Left lobe of liver (tissue), 2 donors: ENCODE measurements around the gene TAF3. TPM values are rescaled to one million over a fixed set of nuclear protein-coding genes. Genes with fewer than 3 reads are reported as not detected.

Source experiments
- ATAC-seq: fragments of 200-7000 bp; cut with Tn5 transposase; one replicate; pipeline ENCODE4 v1.9.1; 2020; ENCODE audit warnings: mild to moderate bottlenecking, moderate library complexity
- DNase-seq: peaks from one replicate; pipeline ENCODE4 v3.0.0-alpha.2; 2020; ENCODE audit warnings: low spot score
- total RNA-seq: library from RNA; stranded (reverse); gene quantifications from one replicate; pipeline ENCODE4 v1.2.1, GENCODE V29; 2021
- donor health status: DM: no; HTN: no; CAD: no; lungs with moderate emphysema.
- donor health status: DM: no; HTN: yes; CAD: no.

The TAF3 gene
- total RNA-seq, 1 donor from 2014 or later, result 3.1 TPM

DNA sequence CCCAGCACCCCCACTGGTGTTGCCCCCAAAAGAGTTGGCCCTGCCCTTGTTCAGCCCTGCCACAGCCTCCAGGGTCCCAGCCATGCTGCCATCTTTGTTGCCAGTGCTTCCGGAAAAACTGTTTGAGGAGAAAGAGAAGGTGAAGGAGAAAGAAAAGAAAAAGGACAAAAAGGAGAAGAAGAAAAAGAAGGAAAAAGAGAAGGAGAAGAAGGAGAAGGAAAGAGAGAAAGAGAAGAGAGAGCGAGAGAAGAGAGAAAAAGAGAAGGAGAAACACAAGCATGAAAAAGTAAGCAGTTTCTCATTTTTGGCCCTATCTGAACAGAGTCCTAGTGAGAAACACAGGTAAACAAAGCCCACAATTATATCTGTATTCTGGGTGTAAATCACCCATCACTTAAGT, 147.2 kb downstream of the TAF3 start:
- DNase-seq (no peak), ATAC-seq (no peak)

DNA sequence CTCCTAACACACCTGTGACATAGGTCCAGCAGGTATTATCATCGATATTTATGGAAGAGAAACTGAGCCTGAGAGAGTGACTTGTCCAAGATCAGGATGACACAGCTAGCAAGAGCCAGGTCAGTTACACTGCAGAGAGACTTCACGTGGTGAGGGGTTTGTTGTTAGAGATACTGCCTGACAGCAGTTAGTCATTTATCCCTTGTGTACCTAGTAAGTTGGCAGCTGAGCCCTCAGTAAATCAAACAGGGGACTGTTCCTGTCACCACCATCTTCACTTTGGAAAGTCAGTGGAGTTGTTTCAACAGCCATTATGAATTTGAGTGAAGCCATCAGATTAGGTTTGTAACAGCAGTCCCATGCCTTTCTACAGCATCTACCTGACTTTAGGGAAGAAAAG, 148.7 kb downstream of the TAF3 start:
- ATAC-seq (no peak), DNase-seq (no peak)

GRCh38 chr10:7968510-7969112, 150.3 kb downstream of the TAF3 start:
- no peak for DNase-seq
- ATAC-seq, result no peak

- no peak for ATAC-seq
- no peak for DNase-seq
Measured at GRCh38 chr10:7969623-7970022, 151.3 kb downstream of the TAF3 start.

DNA sequence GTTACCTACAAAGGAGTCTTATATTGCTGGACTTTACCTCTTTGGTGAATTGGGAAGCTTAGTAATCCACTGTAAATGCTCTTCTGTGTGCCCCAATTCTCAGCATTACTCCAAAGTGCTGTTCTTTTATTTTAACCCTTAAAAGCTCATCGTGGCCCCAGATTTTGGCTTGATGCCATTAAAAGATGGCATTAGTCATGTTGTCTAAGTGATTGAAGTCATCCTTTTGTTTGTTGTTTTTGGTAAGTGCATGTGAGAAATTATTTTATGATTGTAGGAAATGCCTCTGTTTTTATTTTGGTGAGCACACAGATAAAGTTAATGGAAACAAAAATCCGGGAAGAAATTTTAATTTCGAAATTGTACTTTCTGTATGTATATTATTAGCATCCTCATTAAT, 153.6 kb downstream of the TAF3 start:
- DNase-seq (no peak), ATAC-seq (no peak)

GRCh38 chr10:7972367-7972766, 154.1 kb downstream of the TAF3 start:
- no peak for DNase-seq
- ATAC-seq, result no peak

DNA sequence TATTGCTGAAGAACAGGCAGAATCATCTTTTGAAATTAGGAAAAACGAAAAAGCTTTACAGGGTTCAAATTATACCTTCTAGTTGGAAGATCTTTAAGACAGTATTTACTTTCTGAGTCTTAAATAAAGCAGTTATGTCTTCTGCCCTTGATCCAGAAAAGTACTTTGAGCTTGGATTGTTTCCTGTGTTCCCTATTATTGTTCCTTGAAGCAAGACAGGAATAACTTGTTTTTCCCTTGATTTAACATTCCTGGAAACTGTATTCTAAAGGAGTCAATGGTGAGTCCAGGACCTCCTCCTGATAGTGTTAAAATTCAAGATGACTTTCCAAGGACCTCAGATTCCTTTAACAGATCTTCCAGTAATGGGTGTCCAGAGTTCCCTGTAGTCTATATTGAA, 161.9 kb downstream of the TAF3 start:
- DNase-seq, result no peak

GRCh38 chr10:7982727-7983126, 164.4 kb downstream of the TAF3 start:
- DNase-seq, result no peak
- ATAC-seq, result no peak

More for the DNA sequence above, 161.9 kb downstream of the TAF3 start:
- no peak for ATAC-seq

GRCh38 chr10:7984325-7984724, 166.0 kb downstream of the TAF3 start:
- no peak for ATAC-seq
- no peak for DNase-seq

DNA sequence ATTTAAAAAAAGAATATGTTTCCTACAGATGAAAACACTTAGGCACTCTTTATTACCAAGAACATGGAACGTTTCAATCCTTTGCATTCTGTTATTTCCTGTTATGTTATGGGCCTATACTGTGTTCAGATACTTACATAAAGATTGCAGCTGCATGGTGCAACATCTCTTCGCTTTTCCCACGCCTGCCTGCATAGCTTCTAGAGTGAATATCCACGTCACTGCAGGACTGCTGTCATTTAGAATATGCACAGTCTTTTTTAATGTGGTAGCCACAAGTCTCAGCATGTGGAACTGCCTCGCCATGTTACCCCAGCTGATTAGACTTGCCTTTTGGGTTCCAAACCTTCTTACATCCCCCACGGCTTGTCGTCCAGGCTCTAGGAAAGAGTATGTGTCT, 166.6 kb downstream of the TAF3 start:
- DNase-seq (no peak), ATAC-seq (no peak)

GRCh38 chr10:7986851-7987250, 168.5 kb downstream of the TAF3 start:
- DNase-seq, result no peak
- ATAC-seq, result no peak

DNA sequence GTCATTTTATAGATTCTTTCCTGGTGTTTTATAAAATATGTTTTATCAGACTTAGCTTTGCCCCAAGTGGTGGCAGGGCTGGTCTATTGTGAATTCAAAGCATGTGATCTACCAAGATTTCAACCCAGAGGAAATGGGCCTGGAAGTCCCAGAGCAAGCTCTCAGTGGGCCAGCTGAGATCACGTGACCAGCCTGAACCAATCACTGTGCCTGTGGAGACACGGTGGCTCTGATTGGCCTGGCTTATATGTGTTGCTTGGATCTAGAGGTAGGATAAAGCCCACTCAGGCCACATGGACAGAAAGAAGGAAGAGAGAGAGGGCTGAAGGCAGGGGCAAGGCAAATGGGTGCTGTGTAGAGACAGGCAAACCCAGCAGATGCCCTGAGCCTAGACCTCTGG, 170.7 kb downstream of the TAF3 start:
- no peak for ATAC-seq

DNA sequence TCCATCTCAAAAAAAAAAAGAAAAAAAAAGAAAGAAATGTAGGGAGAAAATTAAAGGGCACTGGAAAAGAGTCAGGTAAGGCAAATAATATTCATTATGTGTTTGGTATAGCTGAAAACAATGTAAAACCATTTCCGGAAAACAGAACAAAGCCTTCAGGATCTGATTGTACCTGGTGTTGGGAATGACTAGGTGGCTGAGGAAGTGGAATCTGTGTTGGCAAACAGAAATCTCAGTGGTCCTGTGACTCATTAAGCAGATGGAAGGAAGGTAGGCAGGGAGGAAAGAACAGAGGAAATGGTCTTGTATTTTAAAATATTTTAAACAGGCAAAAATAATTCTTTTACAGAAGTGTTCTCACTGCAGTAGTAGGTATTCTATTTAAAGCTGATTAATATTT, 180.5 kb downstream of the TAF3 start:
- ATAC-seq (no peak), DNase-seq (no peak)

More for the DNA sequence above, 170.7 kb downstream of the TAF3 start:
- DNase-seq, result no peak

DNA sequence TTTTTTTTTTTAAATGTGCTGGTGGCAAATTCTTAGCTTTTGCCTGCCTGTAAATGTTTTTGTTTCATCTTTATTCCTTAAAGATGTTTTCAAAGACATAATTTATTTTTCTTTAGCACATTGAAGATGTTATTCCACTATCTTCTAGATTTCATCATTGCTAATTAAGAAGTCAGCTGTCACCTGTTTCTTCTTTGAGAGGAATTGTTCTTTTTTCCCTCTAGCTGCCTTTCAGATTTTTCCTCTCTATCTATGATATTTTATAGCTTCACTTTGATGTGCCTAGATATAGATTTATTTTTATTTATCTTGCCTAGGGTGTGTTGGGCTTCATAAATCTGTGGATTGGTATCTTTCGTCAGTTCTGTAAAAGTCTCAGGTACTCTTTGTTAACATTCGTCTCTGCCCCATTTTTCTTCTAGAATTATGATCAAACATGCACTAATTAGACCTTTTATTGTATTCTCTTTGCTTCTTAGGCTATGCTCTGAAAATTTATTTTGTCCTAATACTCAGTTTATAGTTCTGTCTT, 186.2 kb downstream of the TAF3 start:
- no peak for ATAC-seq

GRCh38 chr10:8006274-8006999, 188.1 kb downstream of the TAF3 start:
- ATAC-seq, result no peak
- no peak for DNase-seq

More for the DNA sequence above, 186.2 kb downstream of the TAF3 start:
- no peak for DNase-seq

DNA sequence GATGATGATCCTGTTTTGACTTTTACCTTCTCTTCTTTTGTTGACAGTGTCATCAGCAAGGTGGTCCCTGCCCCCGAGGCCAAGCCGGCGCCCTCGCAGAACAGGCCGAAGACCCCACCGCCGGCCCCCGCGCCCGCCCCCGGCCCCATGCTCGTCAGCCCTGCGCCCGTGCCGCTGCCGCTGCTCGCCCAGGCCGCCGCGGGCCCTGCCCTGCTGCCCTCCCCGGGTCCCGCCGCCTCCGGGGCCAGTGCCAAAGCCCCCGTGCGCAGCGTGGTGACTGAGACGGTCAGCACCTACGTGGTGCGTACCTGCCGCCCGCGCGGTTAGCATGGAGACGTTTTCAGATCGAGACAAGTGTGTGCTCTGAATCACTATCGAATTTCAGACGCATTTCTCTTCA, 190.7 kb downstream of the TAF3 start:
- DNase-seq, result no peak
- ATAC-seq, result no peak

DNA sequence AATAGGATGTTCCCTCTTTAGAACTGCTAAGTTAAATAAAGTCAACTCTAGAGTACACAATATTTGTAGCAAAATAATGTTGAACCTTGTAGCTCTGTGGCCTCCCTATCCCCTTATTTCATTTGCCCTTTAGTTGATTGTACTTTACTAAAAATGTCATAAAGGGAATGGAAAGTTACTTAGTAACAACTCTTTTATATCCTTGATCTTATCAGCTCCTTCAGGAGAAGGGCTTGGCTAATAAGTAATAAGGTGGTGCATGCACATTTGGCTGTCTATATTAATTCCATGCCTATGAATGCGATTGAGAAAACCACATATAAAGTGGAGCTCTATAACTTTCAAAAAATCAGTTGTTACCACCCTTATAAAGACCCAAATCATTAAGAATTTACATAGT, 194.7 kb downstream of the TAF3 start:
- no peak for ATAC-seq
- DNase-seq, result no peak

DNA sequence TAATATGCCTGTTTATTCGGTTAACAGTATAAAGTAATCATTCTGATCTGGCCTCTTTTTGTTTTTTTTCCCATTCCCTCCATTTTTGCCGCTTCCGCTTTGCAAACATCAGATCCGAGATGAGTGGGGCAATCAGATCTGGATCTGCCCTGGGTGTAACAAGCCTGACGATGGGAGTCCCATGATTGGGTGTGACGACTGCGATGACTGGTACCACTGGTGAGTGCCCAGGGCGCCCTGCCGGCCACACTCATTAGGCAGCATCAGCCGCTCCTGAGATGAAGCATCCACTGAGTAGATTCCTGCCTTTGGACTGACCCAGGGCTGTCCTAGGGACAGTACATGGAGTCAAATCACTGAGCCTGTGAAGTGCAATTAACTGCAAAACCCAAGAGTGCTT, 195.3 kb downstream of the TAF3 start:
- DNase-seq, result no peak
- no peak for ATAC-seq

- DNase-seq (no peak), ATAC-seq (no peak)
Measured at GRCh38 chr10:8014649-8015048, 196.3 kb downstream of the TAF3 start.

DNA sequence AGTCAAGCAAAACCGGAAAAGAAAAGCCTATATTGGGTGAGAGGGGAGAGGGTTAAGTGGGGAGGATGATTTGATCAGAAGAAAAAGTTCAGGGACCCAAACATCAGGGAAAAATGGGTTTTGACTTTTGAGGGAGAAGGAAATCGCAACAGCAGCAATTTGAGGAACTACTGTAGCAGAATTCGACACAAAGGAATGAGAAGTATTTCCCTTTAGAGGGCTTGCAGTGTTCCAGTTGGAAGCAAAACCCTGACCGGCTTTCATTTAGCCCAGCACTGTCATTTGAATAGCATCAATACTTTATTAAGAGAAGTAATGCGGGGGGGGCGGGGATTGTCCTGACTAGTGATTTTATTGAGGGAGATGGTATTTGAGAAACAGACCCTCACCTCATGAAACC, 199.0 kb downstream of the TAF3 start:
- ATAC-seq (no peak), DNase-seq (no peak)

DNA sequence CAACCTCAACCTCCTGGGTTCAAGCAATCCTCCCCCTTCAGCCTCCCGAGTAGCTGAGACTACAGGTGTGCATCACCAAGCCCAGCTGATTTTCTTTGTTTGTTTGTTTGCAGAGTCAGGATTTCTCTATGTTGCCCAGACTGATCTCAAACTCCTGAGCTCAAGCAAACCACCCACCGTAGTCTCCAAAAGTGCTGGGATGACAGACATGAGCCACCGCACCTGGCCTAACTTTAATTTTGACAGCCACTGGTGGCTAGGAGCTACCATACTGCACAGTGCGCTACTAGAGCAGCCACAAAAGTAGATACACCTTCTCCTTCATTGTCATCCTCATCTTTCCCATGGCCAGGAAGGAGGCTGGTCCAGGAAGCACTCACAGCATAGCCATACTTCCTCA, 205.0 kb downstream of the TAF3 start:
- no peak for ATAC-seq
- no peak for DNase-seq

GRCh38 chr10:8023851-8024250, 205.5 kb downstream of the TAF3 start:
- ATAC-seq, result no peak
- DNase-seq, result no peak
